ENCODE results near the gene COL9A2. TPM values are rescaled to one million over a fixed set of nuclear protein-coding genes. Genes with fewer than 3 reads are reported as not detected.
A peak's percentile ranks its signal among the peaks of the same experiment; 100 is the strongest.

Gene COL9A2
- polyA plus RNA-seq, 1 donor from 2014 or later: 2.3 TPM

GRCh38 chr1:40315795-40316594 is 1.1 kb downstream of the COL9A2 start:
- no peaks in the 10 kb centered on the region for H4K20me1 ChIP-seq (ENCODE audit: insufficient read depth)
- no peaks in the 10 kb centered on the region for H3K36me3 ChIP-seq (ENCODE audit: insufficient read depth, low read length)
- H3K9me3 ChIP-seq (ENCODE audit: low read length): no peaks in the 10 kb centered on the region
- TF ChIP-seq TAF1 (IDR thresholded peaks at IDR 0.05; ENCODE audit: low read depth): no peak
- TF ChIP-seq, protein P1, sequence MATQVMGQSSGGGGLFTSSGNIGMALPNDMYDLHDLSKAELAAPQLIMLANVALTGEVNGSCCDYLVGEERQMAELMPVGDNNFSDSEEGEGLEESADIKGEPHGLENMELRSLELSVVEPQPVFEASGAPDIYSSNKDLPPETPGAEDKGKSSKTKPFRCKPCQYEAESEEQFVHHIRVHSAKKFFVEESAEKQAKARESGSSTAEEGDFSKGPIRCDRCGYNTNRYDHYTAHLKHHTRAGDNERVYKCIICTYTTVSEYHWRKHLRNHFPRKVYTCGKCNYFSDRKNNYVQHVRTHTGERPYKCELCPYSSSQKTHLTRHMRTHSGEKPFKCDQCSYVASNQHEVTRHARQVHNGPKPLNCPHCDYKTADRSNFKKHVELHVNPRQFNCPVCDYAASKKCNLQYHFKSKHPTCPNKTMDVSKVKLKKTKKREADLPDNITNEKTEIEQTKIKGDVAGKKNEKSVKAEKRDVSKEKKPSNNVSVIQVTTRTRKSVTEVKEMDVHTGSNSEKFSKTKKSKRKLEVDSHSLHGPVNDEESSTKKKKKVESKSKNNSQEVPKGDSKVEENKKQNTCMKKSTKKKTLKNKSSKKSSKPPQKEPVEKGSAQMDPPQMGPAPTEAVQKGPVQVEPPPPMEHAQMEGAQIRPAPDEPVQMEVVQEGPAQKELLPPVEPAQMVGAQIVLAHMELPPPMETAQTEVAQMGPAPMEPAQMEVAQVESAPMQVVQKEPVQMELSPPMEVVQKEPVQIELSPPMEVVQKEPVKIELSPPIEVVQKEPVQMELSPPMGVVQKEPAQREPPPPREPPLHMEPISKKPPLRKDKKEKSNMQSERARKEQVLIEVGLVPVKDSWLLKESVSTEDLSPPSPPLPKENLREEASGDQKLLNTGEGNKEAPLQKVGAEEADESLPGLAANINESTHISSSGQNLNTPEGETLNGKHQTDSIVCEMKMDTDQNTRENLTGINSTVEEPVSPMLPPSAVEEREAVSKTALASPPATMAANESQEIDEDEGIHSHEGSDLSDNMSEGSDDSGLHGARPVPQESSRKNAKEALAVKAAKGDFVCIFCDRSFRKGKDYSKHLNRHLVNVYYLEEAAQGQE (IDR thresholded peaks at IDR 0.05; ENCODE audit: borderline replicate concordance): no peak
- no peak for TF ChIP-seq SMC3 (conservative IDR thresholded peaks at IDR 0.05; ENCODE audit: poor library complexity)
- no peak overlapping the region for H3K27ac ChIP-seq (ENCODE audit: low read length)
- no peaks in the 10 kb centered on the region for H3K79me2 ChIP-seq (replicated peaks; ENCODE audit: insufficient read depth, low read length)
- H3K9me2 ChIP-seq (ENCODE audit: insufficient read depth, low read length): no peaks in the 10 kb centered on the region
- H3F3A ChIP-seq (ENCODE audit: insufficient read depth, low read length, poor library complexity, severe bottlenecking): no peaks in the 10 kb centered on the region
- peak overlapping the region; percentile 34 for H3K4me3 ChIP-seq (ENCODE audit: low read length)
- no peak overlapping the region for H3K9ac ChIP-seq (ENCODE audit: low read length)
- H2AFZ ChIP-seq (ENCODE audit: low read depth, low read length): no peak overlapping the region
- H3K4me2 ChIP-seq (ENCODE audit: low read length): no peak overlapping the region
- peaks cover 43% of the 10 kb centered on the region for H3K27me3 ChIP-seq (ENCODE audit: insufficient read depth, low read depth, low read length)

GRCh38 chr1:40315239-40315794 is 1.8 kb downstream of the COL9A2 start:
- Histone ChIP-seq H3K27me3 (ENCODE audit: insufficient read depth, low read depth, low read length) (peaks cover 43% of the 10 kb centered on the region), H4K20me1 (ENCODE audit: insufficient read depth) (no peaks in the 10 kb centered on the region), H3K4me3 (ENCODE audit: low read length) (peak overlapping the region; percentile 34), H3K9ac (ENCODE audit: low read length) (peak overlapping the region; percentile 38), H3K36me3 (ENCODE audit: insufficient read depth, low read length) (no peaks in the 10 kb centered on the region), H3K79me2 (replicated peaks; ENCODE audit: insufficient read depth, low read length) (no peaks in the 10 kb centered on the region), H3K4me2 (ENCODE audit: low read length) (no peak overlapping the region), H3K9me2 (ENCODE audit: insufficient read depth, low read length) (no peaks in the 10 kb centered on the region), H2AFZ (ENCODE audit: low read depth, low read length) (no peak overlapping the region), H3K9me3 (ENCODE audit: low read length) (no peaks in the 10 kb centered on the region), H3K27ac (ENCODE audit: low read length) (no peak overlapping the region), H3F3A (ENCODE audit: insufficient read depth, low read length, poor library complexity, severe bottlenecking) (no peaks in the 10 kb centered on the region)
- TF ChIP-seq TAF1 (IDR thresholded peaks at IDR 0.05; ENCODE audit: low read depth): no peak
- TF ChIP-seq RAD21 (conservative IDR thresholded peaks at IDR 0.05): peak; percentile 32
- no peak for TF ChIP-seq EZH2 (IDR thresholded peaks at IDR 0.05; ENCODE audit: borderline replicate concordance, insufficient read depth, low read length, poor library complexity, severe bottlenecking)
- peak; percentile 38 for TF ChIP-seq SMC3 (conservative IDR thresholded peaks at IDR 0.05; ENCODE audit: poor library complexity)
- TF ChIP-seq, protein P1 (IDR thresholded peaks at IDR 0.05; ENCODE audit: borderline replicate concordance): no peak
- no peak for TF ChIP-seq POLR2AphosphoS5 (IDR thresholded peaks at IDR 0.05)
- TF ChIP-seq EP300 (conservative IDR thresholded peaks at IDR 0.05; ENCODE audit: poor library complexity, severe bottlenecking): no peak
- no peak for TF ChIP-seq MXI1 (conservative IDR thresholded peaks at IDR 0.05; ENCODE audit: poor library complexity, severe bottlenecking)
- TF ChIP-seq, protein P2, sequence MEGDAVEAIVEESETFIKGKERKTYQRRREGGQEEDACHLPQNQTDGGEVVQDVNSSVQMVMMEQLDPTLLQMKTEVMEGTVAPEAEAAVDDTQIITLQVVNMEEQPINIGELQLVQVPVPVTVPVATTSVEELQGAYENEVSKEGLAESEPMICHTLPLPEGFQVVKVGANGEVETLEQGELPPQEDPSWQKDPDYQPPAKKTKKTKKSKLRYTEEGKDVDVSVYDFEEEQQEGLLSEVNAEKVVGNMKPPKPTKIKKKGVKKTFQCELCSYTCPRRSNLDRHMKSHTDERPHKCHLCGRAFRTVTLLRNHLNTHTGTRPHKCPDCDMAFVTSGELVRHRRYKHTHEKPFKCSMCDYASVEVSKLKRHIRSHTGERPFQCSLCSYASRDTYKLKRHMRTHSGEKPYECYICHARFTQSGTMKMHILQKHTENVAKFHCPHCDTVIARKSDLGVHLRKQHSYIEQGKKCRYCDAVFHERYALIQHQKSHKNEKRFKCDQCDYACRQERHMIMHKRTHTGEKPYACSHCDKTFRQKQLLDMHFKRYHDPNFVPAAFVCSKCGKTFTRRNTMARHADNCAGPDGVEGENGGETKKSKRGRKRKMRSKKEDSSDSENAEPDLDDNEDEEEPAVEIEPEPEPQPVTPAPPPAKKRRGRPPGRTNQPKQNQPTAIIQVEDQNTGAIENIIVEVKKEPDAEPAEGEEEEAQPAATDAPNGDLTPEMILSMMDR (IDR thresholded peaks at IDR 0.05; ENCODE audit: poor library complexity, severe bottlenecking): peak; percentile 68

Measured in neural cell (in vitro differentiated cells).